Putamen (tissue), 1 donor: Measurements from ENCODE around the gene SCRN1.

ENCODE experiments used
- DNase-seq: peaks from one replicate; pipeline ENCODE4 v3.0.0-alpha.2; 2016; ENCODE audit warnings: low spot score

The SCRN1 gene

GRCh38 chr7:30003098-30003497 lies 13.5 kb upstream of the SCRN1 start:
- no peak for DNase-seq

GRCh38 chr7:30001998-30002397 lies 12.4 kb upstream of the SCRN1 start:
- DNase-seq: peak; percentile 44

- no peak for DNase-seq
These were observed 8.9 kb upstream of the SCRN1 start for GRCh38 chr7:29998489-29998888.

GRCh38 chr7:29996321-29996720 lies 6.7 kb upstream of the SCRN1 start:
- DNase-seq: no peak

DNA sequence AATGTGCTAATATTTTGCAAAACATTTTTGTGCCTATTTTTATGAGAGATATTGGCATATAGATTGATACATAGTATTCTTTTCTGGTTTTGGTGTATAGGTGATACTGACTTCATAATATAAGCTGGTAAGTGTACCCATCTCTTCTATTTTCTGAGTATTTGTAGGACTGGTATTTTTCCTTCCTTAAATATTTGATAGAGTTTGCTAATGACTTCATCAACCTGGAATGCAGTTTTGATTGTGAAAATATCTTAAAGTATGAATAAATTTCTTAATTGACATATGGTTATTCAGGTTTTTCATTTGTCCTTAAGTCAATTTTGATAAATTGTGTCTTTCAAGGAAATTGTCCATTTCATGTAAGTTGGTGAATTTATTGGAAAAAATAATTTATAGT lies 6.1 kb upstream of the SCRN1 start:
- DNase-seq: no peak

GRCh38 chr7:29993140-29993539 lies 3.5 kb upstream of the SCRN1 start:
- no peak for DNase-seq

- no peak for DNase-seq
These were observed 2.3 kb upstream of the SCRN1 start for GRCh38 chr7:29991937-29992336.

GRCh38 chr7:29990931-29991330 lies 1.3 kb upstream of the SCRN1 start:
- no peak for DNase-seq

- DNase-seq: peak; percentile 60
These were observed 961 bp downstream of the SCRN1 start for GRCh38 chr7:29988424-29989256.

DNA sequence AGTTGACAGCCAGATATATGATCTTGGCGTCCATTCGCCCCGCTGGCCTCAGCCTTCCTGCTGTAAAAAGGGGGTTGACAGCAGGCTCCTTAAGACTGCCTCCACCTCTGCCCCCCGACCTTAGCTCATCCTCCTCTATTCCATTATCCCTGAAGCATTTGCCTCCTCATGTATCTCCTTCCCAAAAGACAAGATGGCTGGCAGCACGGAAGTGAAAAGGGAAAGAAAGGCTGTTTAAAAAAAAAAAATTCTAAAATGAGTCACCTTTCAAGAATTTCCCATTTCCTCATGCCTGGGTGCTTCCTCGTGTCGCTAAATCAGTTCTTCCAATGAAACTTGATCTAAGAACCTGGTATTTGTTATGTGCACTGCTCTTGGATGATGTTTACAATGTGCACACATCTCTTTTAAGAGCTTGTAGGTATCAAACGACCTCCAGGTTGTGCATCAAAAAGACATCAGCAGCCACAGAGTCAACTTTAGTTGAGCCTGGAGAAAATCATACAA lies 1.7 kb downstream of the SCRN1 start:
- DNase-seq: no peak

GRCh38 chr7:29987083-29987482 lies 2.5 kb downstream of the SCRN1 start:
- DNase-seq: no peak

DNA sequence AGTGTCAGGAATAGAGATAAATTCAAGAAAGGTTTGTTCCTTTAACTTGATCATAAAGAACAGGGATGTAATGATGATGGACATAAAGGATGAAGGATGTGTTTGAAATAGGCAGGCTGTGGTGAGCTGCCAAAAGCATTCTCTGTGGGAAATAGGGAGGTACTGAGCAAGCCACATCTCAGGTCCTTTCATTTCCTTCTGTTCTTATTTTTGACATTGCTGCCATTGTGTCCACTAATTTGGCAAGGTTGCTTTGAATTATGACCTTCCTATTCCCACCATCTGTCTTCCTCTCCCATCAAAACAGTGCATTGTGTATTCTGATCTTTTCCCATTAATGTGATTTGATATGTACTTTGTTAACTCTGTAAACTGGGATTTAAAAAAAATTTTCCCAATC lies 9.4 kb downstream of the SCRN1 start:
- no peak for DNase-seq

DNA sequence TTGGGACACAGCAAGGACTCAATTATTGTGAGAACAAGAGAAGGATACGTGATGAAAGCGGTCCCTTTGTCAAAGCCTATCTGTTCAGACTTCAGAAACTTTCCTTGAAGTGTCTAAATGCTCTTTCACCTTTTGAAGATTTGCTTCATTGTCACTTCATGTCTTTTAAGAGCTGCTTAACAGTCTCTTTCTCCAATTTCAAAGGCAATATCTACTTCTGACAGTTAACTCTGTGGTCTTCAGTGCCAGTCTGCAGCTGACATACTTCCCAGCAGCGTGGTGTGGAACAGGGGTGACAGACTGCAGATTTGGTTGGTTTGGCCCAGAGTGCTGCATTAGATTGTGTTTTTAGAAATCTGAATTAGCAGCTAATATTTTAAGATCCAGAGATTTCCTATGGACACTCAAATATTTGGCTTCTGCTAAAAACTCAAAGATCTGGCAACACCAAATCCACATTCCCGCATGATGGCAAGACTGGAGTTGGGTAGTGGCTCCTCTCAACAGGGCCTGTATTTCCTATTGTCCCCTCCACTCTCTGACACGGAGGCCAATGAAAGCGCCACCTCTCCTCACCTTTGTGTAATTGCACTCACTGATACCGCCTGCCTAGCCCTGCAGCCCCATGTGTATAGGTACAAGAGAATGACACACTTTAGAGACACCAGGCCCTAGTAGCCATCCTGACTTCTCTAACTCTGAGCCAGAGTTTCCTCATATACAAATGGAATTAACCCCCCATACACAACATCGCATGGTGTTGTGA lies 11.5 kb downstream of the SCRN1 start:
- no peak for DNase-seq

GRCh38 chr7:29976673-29977415 lies 12.8 kb downstream of the SCRN1 start:
- no peak for DNase-seq

DNA sequence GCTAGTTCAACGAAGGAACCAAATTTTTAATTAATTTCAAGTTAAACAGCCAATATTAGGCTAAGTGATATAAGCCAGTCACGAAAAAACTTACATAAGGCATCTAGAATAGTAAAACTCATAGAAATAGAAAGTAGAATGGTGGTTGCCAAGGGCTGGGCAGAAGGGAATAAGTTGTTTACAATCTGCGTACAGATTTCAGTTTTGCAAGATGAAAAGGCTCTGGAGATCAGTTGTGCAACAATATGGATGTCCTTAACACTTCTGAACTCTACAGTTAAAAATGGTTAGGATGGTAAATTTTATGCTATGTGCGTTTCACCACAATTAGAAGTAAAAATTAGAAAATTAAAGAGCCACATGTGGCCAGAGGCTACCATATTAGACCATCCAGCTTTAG lies 13.3 kb downstream of the SCRN1 start:
- no peak for DNase-seq

DNA sequence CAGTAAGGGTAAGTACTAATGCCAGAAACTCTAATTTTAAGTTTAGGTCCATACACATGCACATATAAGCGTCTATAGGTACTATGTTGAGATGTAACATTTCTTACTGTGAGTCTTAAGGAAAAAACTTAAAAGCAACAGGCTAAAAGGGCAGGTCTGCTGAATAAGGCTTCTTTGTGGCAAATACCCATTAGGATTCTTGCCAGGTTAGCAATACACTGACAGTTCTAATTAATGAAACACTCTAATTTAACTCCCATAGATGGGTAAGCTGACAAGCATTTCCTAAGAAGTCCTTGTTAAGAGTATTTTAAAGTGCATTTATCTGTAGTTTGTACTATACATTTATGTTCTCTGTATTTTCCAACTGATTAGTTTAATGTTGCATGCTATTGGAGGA lies 14.0 kb downstream of the SCRN1 start:
- no peak for DNase-seq

GRCh38 chr7:29974286-29974685 lies 15.3 kb downstream of the SCRN1 start:
- no peak for DNase-seq

- no peak for DNase-seq
These were observed 17.3 kb downstream of the SCRN1 start for GRCh38 chr7:29972315-29972669.

DNA sequence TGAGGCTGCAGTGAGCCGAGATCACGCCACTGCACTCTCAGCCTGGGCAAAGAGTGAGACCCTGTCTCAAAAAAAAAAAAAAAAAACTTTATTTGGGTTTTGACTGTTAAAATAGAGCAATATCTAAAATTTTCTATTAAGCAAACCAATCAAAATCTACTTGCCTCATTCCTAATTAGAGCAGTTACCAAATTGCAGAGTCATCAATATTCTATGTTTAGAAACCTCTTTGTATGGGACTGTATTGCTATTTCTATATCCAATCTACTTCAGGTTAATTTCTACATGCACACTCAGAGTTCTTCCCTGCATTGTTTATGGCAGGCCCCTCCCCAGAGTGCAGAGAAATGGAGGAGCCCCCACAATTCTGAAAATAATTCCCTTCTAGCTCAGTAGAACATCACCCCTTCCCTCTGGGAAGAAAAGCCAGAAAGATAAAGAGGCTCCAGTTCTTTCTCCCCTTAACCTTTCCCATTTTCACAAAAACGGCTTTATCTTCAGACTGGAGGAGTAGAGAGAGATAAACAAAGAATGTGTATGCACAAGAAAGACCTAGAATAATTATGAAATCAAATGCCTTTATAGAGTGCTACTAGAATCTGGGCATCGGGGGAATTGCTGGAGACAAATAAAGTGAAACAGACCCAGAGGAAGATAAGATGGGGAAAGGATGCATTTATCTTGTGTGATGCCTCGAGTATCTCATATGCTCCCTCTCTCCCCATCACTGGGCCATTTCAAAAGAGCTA lies 17.9 kb downstream of the SCRN1 start:
- DNase-seq: no peak

DNA sequence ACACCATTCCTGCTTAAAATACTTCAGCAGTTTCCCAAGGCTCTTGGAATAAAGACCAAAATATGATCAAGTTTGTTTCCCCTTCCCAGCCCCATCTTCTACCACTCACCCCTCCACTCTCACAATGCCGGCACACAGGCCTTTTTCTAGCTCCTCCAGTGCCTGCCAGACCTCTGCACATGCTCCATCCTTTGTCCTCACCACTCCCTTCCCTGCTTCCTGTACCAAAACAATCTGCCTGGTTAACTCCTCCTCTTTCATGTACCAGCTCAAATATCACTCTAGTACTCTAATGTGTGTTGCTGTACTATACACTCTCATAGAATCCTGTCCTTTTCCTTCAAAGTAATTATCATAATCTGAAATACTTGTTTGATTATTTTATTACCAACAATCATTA lies 19.4 kb downstream of the SCRN1 start:
- DNase-seq: no peak

GRCh38 chr7:29969738-29970137 lies 19.9 kb downstream of the SCRN1 start:
- DNase-seq: no peak
